ENCODE results near the gene NLRP7.

DNA sequence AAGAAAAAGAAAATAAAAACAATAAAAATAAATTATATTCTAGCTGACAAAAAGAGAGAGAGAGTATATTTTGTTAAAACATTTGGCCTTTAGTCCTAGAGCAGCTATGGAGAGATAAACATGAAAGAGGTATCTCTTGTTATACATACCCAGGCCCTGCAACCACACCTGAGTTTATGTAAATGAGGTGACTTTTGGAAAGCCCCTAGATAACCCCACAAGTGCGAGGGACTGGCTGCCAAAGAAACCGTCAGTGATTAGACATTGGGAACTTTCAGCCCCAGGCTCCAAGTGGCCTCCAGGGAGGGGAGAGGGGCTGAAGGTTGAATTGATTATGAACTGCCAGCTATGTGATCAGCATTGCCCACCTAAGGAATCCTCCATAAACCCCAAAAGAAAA lies 2.1 kb upstream of the NLRP7 start:
- TF ChIP-seq, protein P1, sequence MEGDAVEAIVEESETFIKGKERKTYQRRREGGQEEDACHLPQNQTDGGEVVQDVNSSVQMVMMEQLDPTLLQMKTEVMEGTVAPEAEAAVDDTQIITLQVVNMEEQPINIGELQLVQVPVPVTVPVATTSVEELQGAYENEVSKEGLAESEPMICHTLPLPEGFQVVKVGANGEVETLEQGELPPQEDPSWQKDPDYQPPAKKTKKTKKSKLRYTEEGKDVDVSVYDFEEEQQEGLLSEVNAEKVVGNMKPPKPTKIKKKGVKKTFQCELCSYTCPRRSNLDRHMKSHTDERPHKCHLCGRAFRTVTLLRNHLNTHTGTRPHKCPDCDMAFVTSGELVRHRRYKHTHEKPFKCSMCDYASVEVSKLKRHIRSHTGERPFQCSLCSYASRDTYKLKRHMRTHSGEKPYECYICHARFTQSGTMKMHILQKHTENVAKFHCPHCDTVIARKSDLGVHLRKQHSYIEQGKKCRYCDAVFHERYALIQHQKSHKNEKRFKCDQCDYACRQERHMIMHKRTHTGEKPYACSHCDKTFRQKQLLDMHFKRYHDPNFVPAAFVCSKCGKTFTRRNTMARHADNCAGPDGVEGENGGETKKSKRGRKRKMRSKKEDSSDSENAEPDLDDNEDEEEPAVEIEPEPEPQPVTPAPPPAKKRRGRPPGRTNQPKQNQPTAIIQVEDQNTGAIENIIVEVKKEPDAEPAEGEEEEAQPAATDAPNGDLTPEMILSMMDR (IDR thresholded peaks at IDR 0.05; ENCODE audit: insufficient read depth, low read length, poor library complexity, severe bottlenecking), result no peak
- TF ChIP-seq EZH2phosphoT487 (conservative IDR thresholded peaks at IDR 0.05; ENCODE audit: low read length), result no peak
